Astrocyte of the spinal cord (primary cell): ENCODE data around the gene SMAP2.
"Not testable (repeated sequence)": the region's sequence is repeated elsewhere in the genome, so short reads cannot be mapped to it uniquely, and the experiment has no call there.

Source experiments
- DNase-seq: peaks from one replicate; pipeline ENCODE4 v3.0.0; 2011; ENCODE audit warnings: low read depth, low spot score
- H3K4me3 ChIP-seq: 2 replicates; pipeline ENCODE4 v1.5.1; 2011; ENCODE audit warnings: low read depth, mild to moderate bottlenecking, low read length, moderate library complexity
- in situ Hi-C: cut with HindIII; loops from 2 replicates; pipeline ENCODE4 v1.10.0; 2017; ENCODE audit warnings: low sequenced_read_pairs
- TF ChIP-seq, protein P1 (sequence below): IDR thresholded peaks from 2 replicates; pipeline ENCODE4 v1.5.1; 2012; ENCODE audit warnings: low read depth, mild to moderate bottlenecking, low read length, inconsistent platforms

SMAP2 gene

DNA sequence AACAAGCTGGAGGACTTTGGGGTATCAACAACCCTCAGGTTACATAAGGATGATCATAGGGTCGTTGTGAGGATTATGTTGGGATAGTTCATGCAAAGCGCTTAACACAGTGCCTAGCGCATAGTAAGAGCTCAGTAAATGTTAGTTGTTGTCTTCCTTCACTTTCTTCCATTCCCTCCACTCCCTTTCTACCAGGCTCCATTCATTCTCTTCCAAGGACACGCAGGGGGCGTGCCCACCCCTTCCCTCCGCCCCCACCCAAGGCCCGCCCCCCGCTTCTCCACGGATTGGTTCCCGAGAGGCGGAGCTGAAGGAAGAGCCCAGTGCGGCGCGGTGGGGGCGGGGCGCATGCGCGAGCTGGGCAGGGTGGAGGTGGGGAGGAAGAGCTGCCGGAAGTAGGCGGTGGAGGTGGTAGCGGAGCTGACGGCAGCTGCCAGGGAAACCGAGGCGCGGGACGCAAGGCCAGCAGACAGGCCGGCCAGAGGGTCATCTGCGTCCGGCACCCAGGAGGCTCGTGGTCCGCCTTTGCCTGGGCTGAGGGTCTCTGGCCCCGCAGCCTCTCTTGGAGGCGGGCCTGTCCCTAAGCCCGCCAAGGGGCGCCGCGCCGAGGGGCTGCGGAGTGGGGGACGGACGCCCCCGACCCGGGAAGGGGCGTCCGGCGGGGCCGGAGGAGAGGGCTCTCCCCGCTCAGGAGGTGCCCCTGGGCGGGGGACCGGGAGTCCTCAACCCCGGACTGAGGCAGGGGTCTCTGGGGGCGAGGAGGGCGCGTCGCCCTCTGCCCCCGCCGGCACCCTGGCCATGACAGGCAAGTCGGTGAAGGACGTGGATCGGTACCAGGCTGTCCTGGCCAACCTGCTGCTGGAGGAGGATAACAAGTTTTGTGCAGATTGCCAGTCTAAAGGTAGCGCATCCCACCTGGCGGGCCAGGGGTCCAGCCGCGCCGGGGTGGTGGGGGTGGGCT lies at the start of gene SMAP2:
TSS of gene SMAP2 (plus strand) at position 405 of the 961 bp plus-strand sequence. CDS start at position 799, 394 bp downstream.
- DNase-seq, result peak; percentile 97
- in situ Hi-C loops, result no loop called here
- TF ChIP-seq, protein P1, sequence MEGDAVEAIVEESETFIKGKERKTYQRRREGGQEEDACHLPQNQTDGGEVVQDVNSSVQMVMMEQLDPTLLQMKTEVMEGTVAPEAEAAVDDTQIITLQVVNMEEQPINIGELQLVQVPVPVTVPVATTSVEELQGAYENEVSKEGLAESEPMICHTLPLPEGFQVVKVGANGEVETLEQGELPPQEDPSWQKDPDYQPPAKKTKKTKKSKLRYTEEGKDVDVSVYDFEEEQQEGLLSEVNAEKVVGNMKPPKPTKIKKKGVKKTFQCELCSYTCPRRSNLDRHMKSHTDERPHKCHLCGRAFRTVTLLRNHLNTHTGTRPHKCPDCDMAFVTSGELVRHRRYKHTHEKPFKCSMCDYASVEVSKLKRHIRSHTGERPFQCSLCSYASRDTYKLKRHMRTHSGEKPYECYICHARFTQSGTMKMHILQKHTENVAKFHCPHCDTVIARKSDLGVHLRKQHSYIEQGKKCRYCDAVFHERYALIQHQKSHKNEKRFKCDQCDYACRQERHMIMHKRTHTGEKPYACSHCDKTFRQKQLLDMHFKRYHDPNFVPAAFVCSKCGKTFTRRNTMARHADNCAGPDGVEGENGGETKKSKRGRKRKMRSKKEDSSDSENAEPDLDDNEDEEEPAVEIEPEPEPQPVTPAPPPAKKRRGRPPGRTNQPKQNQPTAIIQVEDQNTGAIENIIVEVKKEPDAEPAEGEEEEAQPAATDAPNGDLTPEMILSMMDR, result no peak
- H3K4me3 ChIP-seq, result peak within 1 kb of the TSS; percentile 78

DNA sequence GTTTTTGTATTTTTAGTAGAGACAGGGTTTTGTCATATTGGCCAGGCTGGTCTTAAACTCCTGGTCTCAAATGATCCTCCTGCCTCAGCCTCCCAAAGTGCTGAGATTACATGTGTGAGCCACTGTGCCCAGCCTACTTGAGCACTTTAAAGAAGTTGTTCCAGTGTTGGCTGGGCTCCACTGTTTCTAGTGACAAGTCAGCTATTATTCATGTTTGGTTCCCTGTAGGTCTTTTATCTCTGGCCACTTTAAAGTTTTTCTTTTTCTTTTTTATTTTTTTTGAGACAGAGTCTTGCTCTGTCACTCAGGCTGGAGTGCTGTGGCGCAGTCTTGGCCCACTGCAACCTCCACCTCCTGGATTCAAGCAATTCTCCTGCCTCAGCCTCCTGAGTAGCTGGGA lies 42.1 kb upstream of the SMAP2 start:
- H3K4me3 ChIP-seq, in situ Hi-C loops, DNase-seq: not testable (repeated sequence)

DNA sequence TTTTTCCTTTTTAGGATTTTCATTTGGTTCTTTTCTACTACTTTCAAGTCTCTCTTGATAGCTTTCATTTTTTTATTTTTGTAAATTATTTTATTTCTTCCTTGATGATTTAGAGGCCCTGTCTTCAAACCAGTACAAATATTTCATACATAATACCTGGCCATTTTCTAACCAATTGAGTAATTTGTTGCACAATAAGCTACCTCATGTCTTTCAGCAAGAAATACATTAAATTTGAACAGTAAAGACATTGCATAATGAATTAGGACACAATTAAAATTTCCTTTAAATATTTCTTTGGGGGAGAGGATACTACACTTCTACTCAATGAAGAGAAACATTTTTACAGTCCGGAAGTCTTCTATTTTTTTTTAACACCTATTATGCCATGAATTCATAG lies 40.8 kb upstream of the SMAP2 start:
- in situ Hi-C loops, result no loop called here
- TF ChIP-seq, protein P1, result no peak
- no peak for DNase-seq
- H3K4me3 ChIP-seq, result no peak overlapping the region

DNA sequence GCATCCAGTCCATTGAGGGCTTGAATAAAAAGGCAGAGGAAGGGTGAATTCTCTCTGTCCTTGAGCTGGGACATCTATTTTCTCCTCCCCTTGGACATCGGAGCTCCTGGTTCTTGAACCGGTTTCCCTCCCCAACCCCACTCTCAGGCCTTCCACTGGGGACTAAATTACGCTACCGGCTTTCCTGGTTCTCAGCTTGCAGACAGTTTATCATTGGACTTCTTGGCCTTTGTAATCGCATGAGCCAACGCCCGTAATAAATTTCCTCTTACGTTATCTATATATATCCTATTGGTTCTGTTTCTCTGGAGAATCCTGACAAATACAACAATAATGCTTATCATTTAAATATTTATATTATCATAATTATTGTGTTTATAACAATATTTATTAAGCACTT lies 36.1 kb upstream of the SMAP2 start:
- no peak for DNase-seq

DNA sequence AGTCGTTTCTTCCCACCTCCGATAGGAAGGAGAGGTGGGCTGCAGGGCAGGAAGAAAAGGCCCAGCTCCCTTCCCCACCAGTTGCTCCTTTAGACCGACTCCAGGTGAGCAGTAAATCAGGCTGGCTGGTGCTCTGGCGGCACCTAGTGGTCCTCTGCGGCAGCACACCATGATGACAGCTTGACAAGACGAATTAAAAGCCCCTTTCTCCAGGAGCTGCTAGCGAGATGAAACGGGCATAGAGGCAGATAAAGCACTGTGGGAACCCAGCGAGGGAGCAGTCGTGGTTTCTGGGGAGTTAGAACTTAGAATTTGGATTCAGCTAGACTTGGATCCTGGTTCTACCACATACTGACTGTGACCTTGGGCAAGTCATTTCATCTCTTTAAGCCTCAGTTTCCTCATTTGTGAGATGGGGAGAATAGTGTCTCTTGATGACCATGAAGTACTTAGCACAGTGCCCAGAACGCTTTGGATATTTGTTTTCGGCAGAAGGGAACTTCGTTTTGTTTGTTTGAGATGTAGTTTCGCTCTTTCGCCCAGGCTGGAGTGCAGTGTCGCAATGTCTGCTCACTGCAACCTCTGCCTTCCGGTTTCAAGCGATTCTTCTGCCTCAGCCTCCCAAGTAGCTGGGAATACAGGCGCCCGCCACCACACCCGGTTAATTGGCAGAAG lies 34.6 kb upstream of the SMAP2 start:
- peak; percentile 75 for DNase-seq
- H3K4me3 ChIP-seq, result no peak overlapping the region
- in situ Hi-C loops, result no loop called here
- TF ChIP-seq, protein P1, result peak; percentile 99

More for the DNA sequence above, 36.1 kb upstream of the SMAP2 start:
- in situ Hi-C loops, result no loop called here
- no peak overlapping the region for H3K4me3 ChIP-seq
- TF ChIP-seq, protein P1, result no peak

DNA sequence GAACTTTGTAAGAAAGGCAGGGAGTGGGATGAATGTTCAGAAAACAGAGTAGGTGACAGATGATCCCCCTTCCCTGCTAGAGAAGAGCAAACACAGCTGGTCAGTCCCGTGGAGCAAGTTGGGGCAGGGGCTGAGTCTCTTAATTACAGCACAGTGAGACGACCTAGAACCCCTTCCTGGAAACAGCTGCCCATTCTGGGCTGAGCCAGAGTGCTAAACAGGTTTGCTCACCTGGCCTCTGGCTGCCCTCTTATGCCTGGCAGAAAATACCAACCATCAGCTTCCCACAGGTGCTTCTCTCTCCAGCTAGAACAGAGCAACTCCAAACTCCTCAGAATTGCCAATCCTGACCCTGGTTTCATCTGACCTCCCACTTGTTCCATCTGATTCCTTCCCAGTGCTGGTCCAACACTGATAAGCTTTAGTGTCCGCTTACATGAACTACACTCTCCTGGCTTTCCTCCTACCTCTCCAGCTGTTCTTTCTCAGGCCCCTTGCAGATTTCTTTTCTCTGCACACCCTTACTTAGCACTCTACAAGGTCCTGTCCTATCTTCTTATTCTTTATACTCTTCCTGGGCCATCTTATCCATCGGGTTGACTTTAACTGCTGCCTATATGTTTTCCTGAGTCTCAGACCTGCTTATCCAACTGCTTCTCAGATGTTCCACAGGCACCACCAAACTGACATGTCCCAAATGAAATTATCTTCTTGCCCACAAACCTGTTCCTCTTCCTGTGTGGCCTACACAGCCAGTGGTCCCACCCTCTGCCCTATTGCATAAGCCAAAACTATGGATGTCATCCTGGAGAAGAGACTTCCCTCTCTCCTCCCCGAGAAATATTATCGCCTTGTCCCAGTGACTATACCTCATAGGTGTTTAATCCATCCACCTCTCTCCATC lies 33.9 kb upstream of the SMAP2 start:
- no peak for DNase-seq
- H3K4me3 ChIP-seq, result no peak overlapping the region
- in situ Hi-C loops, result no loop called here
- TF ChIP-seq, protein P1, result no peak
